IPS DF 6.9 (cell line): ENCODE measurements around the gene ZBTB48.
A peak's percentile ranks its signal among the peaks of the same experiment; 100 is the strongest.
"Not testable (repeated sequence)": the region's sequence is repeated elsewhere in the genome, so short reads cannot be mapped to it uniquely, and the experiment has no call there.

Experiments
- DNase-seq: peaks from one replicate; pipeline ENCODE4 v3.0.0-alpha.2; 2013; ENCODE audit warnings: low read depth, low spot score
- H3K27ac ChIP-seq: one replicate; pipeline ENCODE4 v1.5.1; 2013; ENCODE audit warnings: low read length, control low read depth
- H3K27me3 ChIP-seq: 2 replicates; pipeline ENCODE4 v1.6.1; 2013; ENCODE audit warnings: mild to moderate bottlenecking, low read length; ENCODE audit not compliant: control insufficient read depth, insufficient read depth
- H3K36me3 ChIP-seq: 2 replicates; pipeline ENCODE4 v1.6.1; 2013; ENCODE audit warnings: low read length; ENCODE audit not compliant: control insufficient read depth, insufficient read depth
- H3K4me1 ChIP-seq: 2 replicates; pipeline ENCODE4 v1.6.1; 2013; ENCODE audit warnings: low read length; ENCODE audit not compliant: control insufficient read depth, insufficient read depth
- H3K4me3 ChIP-seq: 2 replicates; pipeline ENCODE4 v1.5.1; 2013; ENCODE audit warnings: mild to moderate bottlenecking, low read length
- H3K9me3 ChIP-seq: 2 replicates; pipeline ENCODE4 v1.6.1; 2013; ENCODE audit warnings: low read length, inconsistent platforms; ENCODE audit not compliant: control insufficient read depth, insufficient read depth
- WGBS: extraction: QIAGEN DNeasy Blood & Tissue Kit; methylation state at CpG from one replicate; pipeline ENCODE4 v1.1.7; 2013; ENCODE audit warnings: mixed read lengths, missing lambda C conversion rate; ENCODE audit not compliant: insufficient read length, insufficient coverage; 5-methylcytosine and 5-hydroxymethylcytosine counted together

Gene ZBTB48

DNA sequence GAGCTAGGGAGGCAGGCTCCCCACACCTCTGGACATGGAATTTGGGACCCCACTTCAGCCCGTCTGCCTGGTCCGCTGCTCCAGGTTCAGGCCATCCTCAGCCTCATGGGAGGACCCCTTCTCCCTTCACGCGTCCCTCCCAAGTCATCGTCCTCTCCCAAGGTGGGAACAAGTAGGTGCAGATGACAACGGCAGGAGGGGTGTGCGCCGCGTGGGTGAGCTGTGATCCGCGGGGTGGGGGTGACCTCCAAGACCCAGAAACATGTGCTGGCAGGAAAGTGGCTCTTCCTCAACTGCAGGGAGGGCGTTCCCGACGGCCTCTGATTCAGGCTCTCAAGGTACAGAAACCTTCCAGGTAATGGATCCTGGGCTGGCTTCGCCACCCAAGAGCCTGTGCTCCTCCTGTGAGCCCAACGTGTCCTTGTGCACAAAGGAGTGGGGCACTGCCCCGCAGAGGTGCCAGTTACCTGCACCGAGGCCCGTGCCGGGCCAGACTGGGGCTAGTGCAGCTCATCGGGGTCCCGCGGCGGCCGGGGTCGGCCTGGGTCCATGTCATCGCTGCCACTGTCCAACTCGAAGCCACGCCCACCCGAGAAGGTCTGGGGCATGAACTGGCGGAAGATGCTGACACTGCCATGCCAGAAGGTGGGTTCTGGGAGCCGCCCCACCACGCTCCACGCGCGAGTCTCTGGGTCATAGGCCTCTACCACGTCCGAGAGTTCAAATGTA lies 13.2 kb downstream of the ZBTB48 start:
- Histone ChIP-seq H3K9me3 (no peaks in the 10 kb centered on the region), H3K27ac (no peak overlapping the region), H3K4me3 (no peak overlapping the region), H3K36me3 (peaks cover 35% of the 10 kb centered on the region), H3K4me1 (no peaks in the 10 kb centered on the region), H3K27me3 (no peaks in the 10 kb centered on the region)
- DNase-seq = no peak
- no CpG with 5 or more reads among the region's 38 CpGs for WGBS

GRCh38 chr1:6593810-6594209 lies 14.0 kb downstream of the ZBTB48 start:
- no peaks in the 10 kb centered on the region for H3K27me3 ChIP-seq
- no CpG with 5 or more reads among the region's 15 CpGs for WGBS
- no peak overlapping the region for H3K27ac ChIP-seq
- no peak overlapping the region for H3K4me3 ChIP-seq
- H3K4me1 ChIP-seq = no peaks in the 10 kb centered on the region
- H3K36me3 ChIP-seq = peaks cover 31% of the 10 kb centered on the region
- H3K9me3 ChIP-seq = no peaks in the 10 kb centered on the region
- no peak for DNase-seq

DNA sequence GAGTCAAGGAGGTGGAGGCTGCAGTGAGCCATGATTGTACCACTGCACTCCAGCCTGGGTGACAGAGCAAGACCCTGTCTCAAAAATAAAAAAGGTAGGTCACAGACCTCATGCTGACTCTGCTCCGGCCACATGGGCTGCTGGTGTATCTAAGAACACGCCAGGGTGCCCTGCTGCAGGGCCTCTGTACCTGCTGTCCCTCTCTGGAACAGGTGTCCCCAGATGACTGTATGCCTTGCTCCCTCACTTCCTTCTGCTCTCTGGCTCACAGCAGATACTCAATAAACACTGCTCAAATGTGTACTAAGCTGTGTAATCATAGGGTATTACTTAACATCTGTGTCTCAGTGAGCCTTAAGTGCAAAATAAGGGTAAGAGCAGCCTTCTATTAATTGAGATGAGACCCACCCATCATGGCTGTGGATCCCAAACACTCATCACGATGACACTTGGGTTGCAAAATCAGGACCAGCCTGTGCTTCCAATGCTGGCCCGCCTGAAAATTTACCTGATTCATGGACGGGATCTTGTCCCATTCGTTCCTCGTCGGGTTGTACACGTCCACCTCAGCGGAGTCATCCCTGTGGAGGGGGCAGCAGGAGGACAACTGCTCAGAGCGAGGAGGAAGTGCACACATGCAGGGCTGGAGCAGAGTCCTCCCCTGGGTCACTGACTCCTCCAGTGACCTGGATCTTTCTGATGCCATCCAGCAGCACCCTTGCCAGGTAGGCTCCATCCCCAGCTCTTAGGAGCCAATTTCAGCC lies 15.4 kb downstream of the ZBTB48 start:
- H3K9me3 ChIP-seq = no peaks in the 10 kb centered on the region
- H3K36me3 ChIP-seq = peaks cover 36% of the 10 kb centered on the region
- WGBS = no CpG with 5 or more reads among the region's 11 CpGs
- DNase-seq = no peak
- H3K27ac ChIP-seq = no peak overlapping the region
- no peak overlapping the region for H3K4me3 ChIP-seq
- H3K4me1 ChIP-seq = no peaks in the 10 kb centered on the region
- H3K27me3 ChIP-seq = no peaks in the 10 kb centered on the region

DNA sequence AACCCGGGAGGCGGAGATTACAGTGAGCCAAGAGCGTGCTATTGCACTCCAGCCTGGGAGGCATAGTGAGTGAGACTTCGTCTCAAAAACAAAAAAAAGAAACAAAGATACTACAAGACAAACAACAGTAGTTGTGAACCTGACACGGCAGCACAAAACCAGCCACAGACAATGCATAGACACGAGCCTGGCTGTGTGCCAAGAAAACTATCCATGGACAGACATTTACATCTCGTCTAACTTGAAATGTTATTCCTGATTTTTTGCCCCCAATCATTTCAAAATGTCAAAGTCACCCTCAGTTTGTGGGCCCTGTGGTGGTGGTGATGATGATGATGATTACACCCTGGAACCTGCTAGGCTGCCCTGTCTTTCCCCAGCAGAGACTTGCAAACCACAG lies 16.6 kb downstream of the ZBTB48 start:
- no peak overlapping the region for H3K27ac ChIP-seq
- H3K4me3 ChIP-seq = no peak overlapping the region
- no peaks in the 10 kb centered on the region for H3K27me3 ChIP-seq
- peaks cover 34% of the 10 kb centered on the region for H3K36me3 ChIP-seq
- WGBS = no CpG with 5 or more reads among the region's 7 CpGs
- no peak for DNase-seq
- no peaks in the 10 kb centered on the region for H3K9me3 ChIP-seq
- no peaks in the 10 kb centered on the region for H3K4me1 ChIP-seq

DNA sequence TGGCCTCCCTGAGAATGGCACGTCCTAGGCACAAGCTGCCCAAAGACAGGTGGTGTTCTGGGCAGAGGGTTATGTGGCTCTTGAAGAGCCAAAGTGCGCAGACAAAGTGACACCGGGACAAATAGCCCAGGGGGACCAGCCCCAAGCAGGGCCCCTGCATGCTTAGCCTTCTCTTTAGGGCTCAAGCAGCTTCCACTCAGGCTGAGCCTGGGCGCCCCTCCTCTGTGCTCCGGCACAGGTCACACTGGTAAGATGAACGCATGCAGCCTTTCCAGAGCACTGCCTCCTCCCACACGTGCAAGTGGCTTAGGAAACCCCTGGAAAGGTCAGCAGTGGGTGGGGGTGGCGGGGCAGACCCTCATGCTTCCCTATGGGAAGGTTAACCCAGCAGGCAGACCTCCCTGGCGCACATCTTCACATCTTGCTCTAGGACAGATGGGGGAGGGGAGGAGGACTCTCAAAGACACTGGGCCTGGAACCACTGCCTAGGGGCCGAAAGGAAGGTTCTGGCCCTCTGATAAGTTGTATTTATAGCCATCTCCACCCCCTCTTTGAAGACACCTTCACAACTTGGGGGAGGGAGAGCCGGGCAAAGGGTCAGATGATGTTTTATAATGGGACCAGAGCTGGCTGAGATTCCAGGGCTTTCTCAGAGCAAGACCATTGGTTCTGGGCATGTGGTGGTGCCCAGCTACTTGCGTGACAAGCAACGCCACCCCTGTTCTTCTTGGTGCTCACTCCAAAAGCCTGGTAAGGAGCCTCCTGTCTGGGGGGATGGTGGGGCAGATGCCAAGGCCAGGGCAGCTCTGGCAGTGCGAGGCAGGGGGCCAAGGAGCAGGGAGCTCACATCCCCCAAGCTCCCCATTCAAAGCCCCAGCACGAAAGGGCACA lies 17.3 kb downstream of the ZBTB48 start:
- peaks cover 33% of the 10 kb centered on the region for H3K36me3 ChIP-seq
- no peak overlapping the region for H3K4me3 ChIP-seq
- no peak for DNase-seq
- no peak overlapping the region for H3K27ac ChIP-seq
- H3K9me3 ChIP-seq = no peaks in the 10 kb centered on the region
- no peaks in the 10 kb centered on the region for H3K4me1 ChIP-seq
- H3K27me3 ChIP-seq = no peaks in the 10 kb centered on the region
- WGBS = no CpG with 5 or more reads among the region's 15 CpGs

DNA sequence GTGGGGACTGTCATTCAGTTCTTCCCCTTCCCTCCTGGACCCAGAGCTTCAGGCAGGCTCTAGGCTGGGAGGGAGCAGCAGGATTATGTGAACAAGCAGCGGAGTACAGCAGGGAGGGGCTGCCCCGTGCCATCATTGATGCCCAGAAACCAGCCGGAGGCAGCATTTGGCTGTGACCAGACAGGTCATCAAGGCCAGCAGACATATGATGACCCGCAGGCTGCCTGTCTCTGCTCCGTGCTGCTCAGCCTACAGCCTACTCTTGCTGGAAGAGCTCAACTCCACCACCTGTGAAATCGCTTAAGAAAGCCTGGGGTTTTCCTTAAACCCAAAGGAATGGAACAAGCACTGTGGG lies 18.0 kb downstream of the ZBTB48 start:
- no peak for DNase-seq
- H3K4me1 ChIP-seq = no peaks in the 10 kb centered on the region
- no CpG with 5 or more reads among the region's 6 CpGs for WGBS
- no peaks in the 10 kb centered on the region for H3K27me3 ChIP-seq
- no peak overlapping the region for H3K27ac ChIP-seq
- H3K4me3 ChIP-seq = no peak overlapping the region
- no peaks in the 10 kb centered on the region for H3K9me3 ChIP-seq
- H3K36me3 ChIP-seq = peaks cover 30% of the 10 kb centered on the region

DNA sequence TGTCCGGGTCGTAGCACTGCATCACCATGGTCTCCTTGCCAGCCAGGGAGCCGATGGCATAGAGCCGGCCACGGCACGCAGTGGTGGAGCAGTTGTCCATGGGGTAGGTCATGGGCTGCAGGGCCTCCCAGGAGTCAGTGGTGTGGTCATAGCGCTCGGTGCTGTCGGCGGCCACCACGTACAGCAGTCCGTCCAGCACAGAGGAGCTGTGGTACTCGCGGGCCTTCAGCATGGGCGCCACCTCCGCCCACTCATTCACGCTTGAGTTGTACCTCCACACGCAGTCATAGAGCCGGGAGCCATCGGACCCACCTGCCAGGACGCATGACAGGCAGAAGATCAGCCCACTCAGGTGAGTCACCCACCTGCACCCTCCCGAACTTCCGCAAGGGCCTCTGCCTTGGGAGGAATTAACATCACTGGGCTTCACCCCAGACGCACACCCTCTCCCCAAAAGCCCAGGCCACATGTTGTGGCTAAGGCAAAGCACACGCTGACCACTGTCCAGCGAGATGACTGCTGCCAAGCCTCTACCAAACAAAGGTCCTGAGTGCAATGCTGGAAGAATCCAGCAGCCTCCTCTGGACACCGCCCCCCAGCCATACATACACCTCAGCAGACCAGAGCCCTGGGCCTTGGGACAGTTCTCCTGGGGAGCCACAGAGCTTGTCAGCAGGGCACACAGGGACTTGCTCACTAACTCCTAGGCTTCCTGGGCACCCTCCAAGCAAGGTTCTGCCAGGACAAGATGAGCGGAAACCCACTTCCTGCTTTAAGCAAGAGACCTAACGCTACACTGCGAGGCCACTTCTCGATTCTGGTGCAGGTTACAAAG lies 19.6 kb downstream of the ZBTB48 start:
- DNase-seq = no peak
- H3K9me3 ChIP-seq = no peaks in the 10 kb centered on the region
- H3K36me3 ChIP-seq = peaks cover 25% of the 10 kb centered on the region
- H3K4me3 ChIP-seq = no peak overlapping the region
- H3K4me1 ChIP-seq = no peaks in the 10 kb centered on the region
- WGBS = no CpG with 5 or more reads among the region's 31 CpGs
- no peak overlapping the region for H3K27ac ChIP-seq
- H3K27me3 ChIP-seq = no peaks in the 10 kb centered on the region

- WGBS = no CpG with 5 or more reads among the region's 8 CpGs
- not testable (repeated sequence) for H3K9me3 ChIP-seq, H3K4me3 ChIP-seq, DNase-seq, H3K27ac ChIP-seq, H3K4me1 ChIP-seq, H3K27me3 ChIP-seq
- peaks cover 23% of the 10 kb centered on the region for H3K36me3 ChIP-seq
Observed at GRCh38 chr1:6599991-6600390, 20.2 kb downstream of the ZBTB48 start.

DNA sequence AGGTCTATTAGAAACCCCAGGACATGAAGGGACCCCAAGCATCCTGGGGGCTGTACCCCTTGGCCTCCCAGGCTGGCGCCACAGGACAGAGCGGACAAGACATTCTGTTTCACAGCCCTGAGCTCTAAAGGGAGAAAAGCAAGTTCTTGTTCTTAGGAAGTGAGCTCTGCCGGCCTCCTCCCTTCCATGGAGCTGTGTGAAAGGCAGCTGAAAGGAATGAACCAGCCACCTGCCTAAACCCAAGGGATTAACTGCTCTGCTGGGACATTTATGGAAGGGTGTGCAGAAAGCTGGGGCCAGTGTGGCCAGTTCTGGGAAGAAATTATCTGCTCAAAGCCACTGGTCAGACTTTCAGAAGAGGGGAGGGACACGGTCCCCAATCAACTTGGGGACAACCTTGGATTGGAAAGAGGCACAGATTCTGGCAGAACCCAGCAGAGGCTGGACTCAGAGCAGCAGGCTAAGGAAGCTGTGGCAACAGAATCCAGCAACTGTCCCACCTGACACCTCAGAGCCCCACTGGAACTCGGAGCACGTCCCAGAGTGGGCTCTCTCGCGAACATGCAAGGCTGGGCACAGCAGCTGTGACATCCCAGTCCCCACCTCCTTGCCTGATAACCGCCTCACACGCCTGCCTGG lies 20.7 kb downstream of the ZBTB48 start:
- Histone ChIP-seq H3K4me3 (peak overlapping the region; percentile 75; the same call in 1 of the 2 replicates), H3K27me3 (no peaks in the 10 kb centered on the region), H3K27ac (no peak overlapping the region), H3K36me3 (peaks cover 18% of the 10 kb centered on the region), H3K9me3 (no peaks in the 10 kb centered on the region), H3K4me1 (no peaks in the 10 kb centered on the region)
- WGBS = no CpG with 5 or more reads among the region's 10 CpGs
- no peak for DNase-seq
